Activated naive CD4-positive, alpha-beta T cell treated with anti-CD3 and anti-CD28 coated beads, Interleukin-2, amount 50 U/mL, for 72 hours (primary cell): ENCODE measurements around the gene SPATA24. TPM values are rescaled to one million over a fixed set of nuclear protein-coding genes. Genes with fewer than 3 reads are reported as not detected.
"Not testable (repeated sequence)": the region's sequence is repeated elsewhere in the genome, so short reads cannot be mapped to it uniquely, and the experiment has no call there.

Experiments used
- ATAC-seq, 2 donors: fragments of 150-1000 bp; cut with Tn5 transposase; 2 replicates each; pipeline ENCODE4 v1.10.0; 2021; ENCODE audit warnings: mild to moderate bottlenecking in 2 of 2, moderate library complexity in 2 of 2
- DNase-seq, 2 donors: peaks; one replicate each; pipeline ENCODE4 v3.0.0; 2021 to 2022; ENCODE audit warnings: low spot score in 2 of 2
- H3K27ac Mint-ChIP-seq, 2 donors: one replicate each; pipeline ENCODE4 v1.8.0; 2022; ENCODE audit warnings: mild to moderate bottlenecking in 2 of 2, mixed read lengths in 2 of 2
- H3K36me3 Mint-ChIP-seq, 2 donors: one replicate each; pipeline ENCODE4 v1.8.0; 2022; ENCODE audit warnings: mixed read lengths in 2 of 2
- H3K9me3 Mint-ChIP-seq, 2 donors: one replicate each; pipeline ENCODE4 v1.8.0; 2022; ENCODE audit warnings: mixed read lengths in 2 of 2
- total RNA-seq, 2 donors: library from RNA; stranded (reverse); gene quantifications; one replicate each; pipeline ENCODE4 v1.2.3, GENCODE V29; 2022

The SPATA24 gene
- total RNA-seq, 2 donors from 2014 or later = 6.8 to 8.9 TPM

GRCh38 chr5:139425497-139425896 is 21.6 kb upstream of the SPATA24 start:
- H3K9me3 Mint-ChIP-seq = no peaks in the 10 kb centered on the region
- no peak for DNase-seq
- H3K36me3 Mint-ChIP-seq = peaks cover 5 to 40% of the 10 kb centered on the region in 2 donors

GRCh38 chr5:139422307-139422893 is 18.5 kb upstream of the SPATA24 start:
- Mint-ChIP-seq H3K36me3 (peaks cover 13 to 38% of the 10 kb centered on the region in 2 donors), H3K9me3 (no peaks in the 10 kb centered on the region), H3K27ac (peak overlapping the region in 1 of 2 donors; percentile 35)
- ATAC-seq (peak; percentile 86 to 92), DNase-seq (peak in 1 of 2 donors; percentile 56)

More at GRCh38 chr5:139425497-139425896, 21.6 kb upstream of the SPATA24 start:
- H3K27ac Mint-ChIP-seq = no peak overlapping the region
- ATAC-seq = no peak

GRCh38 chr5:139419226-139420192 is 15.6 kb upstream of the SPATA24 start:
- no peak for ATAC-seq

GRCh38 chr5:139418793-139419192 is 14.9 kb upstream of the SPATA24 start:
- ATAC-seq = no peak
- H3K27ac Mint-ChIP-seq = no peak overlapping the region
- no peak for DNase-seq
- H3K36me3 Mint-ChIP-seq = peaks cover 13 to 48% of the 10 kb centered on the region in 2 donors
- no peaks in the 10 kb centered on the region for H3K9me3 Mint-ChIP-seq

More at GRCh38 chr5:139419226-139420192, 15.6 kb upstream of the SPATA24 start:
- Mint-ChIP-seq H3K36me3 (peaks cover 13 to 47% of the 10 kb centered on the region in 2 donors), H3K9me3 (no peaks in the 10 kb centered on the region), H3K27ac (peak overlapping the region in 1 of 2 donors; percentile 11)
- no peak for DNase-seq

GRCh38 chr5:139417214-139417613 is 13.3 kb upstream of the SPATA24 start:
- peaks cover 23 to 57% of the 10 kb centered on the region in 2 donors for H3K36me3 Mint-ChIP-seq
- DNase-seq (no peak), ATAC-seq (no peak)
- H3K27ac Mint-ChIP-seq = peak overlapping the region; percentile 79 to 97
- H3K9me3 Mint-ChIP-seq = no peaks in the 10 kb centered on the region

- H3K27ac Mint-ChIP-seq = peak overlapping the region; percentile 97 to 98
- ATAC-seq (no peak), DNase-seq (no peak)
- H3K36me3 Mint-ChIP-seq = peaks cover 23 to 58% of the 10 kb centered on the region in 2 donors
- no peaks in the 10 kb centered on the region for H3K9me3 Mint-ChIP-seq
Observed at GRCh38 chr5:139416651-139417050, 12.8 kb upstream of the SPATA24 start.

GRCh38 chr5:139415869-139416268 is 12.0 kb upstream of the SPATA24 start:
- Mint-ChIP-seq H3K36me3 (peaks cover 21 to 63% of the 10 kb centered on the region in 2 donors), H3K27ac (peak overlapping the region; percentile 97 to 98), H3K9me3 (no peaks in the 10 kb centered on the region)
- DNase-seq = no peak
- ATAC-seq = no peak

- ATAC-seq (peak; percentile 78 to 79), DNase-seq (no peak)
- no peaks in the 10 kb centered on the region for H3K9me3 Mint-ChIP-seq
- peak overlapping the region; percentile 97 to 98 for H3K27ac Mint-ChIP-seq
- peaks cover 16 to 60% of the 10 kb centered on the region in 2 donors for H3K36me3 Mint-ChIP-seq
Observed at GRCh38 chr5:139415221-139415861, 11.5 kb upstream of the SPATA24 start.

GRCh38 chr5:139414581-139415130 is 10.8 kb upstream of the SPATA24 start:
- ATAC-seq (peak; percentile 21 to 63), DNase-seq (no peak)
- H3K27ac Mint-ChIP-seq = peak overlapping the region; percentile 97 to 98
- H3K9me3 Mint-ChIP-seq = no peaks in the 10 kb centered on the region
- H3K36me3 Mint-ChIP-seq = peaks cover 16 to 59% of the 10 kb centered on the region in 2 donors

- Mint-ChIP-seq H3K36me3 (peaks cover 16 to 52% of the 10 kb centered on the region in 2 donors), H3K9me3 (no peaks in the 10 kb centered on the region), H3K27ac (peak overlapping the region; percentile 97 to 98)
- DNase-seq (no peak), ATAC-seq (peak; percentile 56 to 76)
Observed at GRCh38 chr5:139413963-139414362, 10.1 kb upstream of the SPATA24 start.

- DNase-seq (no peak), ATAC-seq (no peak)
- Mint-ChIP-seq H3K27ac (peak overlapping the region; percentile 97 to 98), H3K9me3 (no peaks in the 10 kb centered on the region), H3K36me3 (peaks cover 9 to 44% of the 10 kb centered on the region in 2 donors)
Observed at GRCh38 chr5:139413153-139413552, 9.3 kb upstream of the SPATA24 start.

- DNase-seq (peak in 1 of 2 donors; percentile 31), ATAC-seq (no peak)
- no peak overlapping the region for H3K27ac Mint-ChIP-seq
- peaks cover 9 to 31% of the 10 kb centered on the region in 2 donors for H3K36me3 Mint-ChIP-seq
- H3K9me3 Mint-ChIP-seq = no peaks in the 10 kb centered on the region
Observed at GRCh38 chr5:139410993-139411828, 7.3 kb upstream of the SPATA24 start.

- peak in 1 of 2 donors; percentile 3 for DNase-seq
- no peak overlapping the region for H3K27ac Mint-ChIP-seq
- no peak for ATAC-seq
- peaks cover 9 to 25% of the 10 kb centered on the region in 2 donors for H3K36me3 Mint-ChIP-seq
- H3K9me3 Mint-ChIP-seq = no peaks in the 10 kb centered on the region
Observed at GRCh38 chr5:139410121-139410992, 6.5 kb upstream of the SPATA24 start.

- peaks cover 9 to 25% of the 10 kb centered on the region in 2 donors for H3K36me3 Mint-ChIP-seq
- H3K9me3 Mint-ChIP-seq, ATAC-seq, H3K27ac Mint-ChIP-seq: not testable (repeated sequence)
- peak in 1 of 2 donors; percentile 9 for DNase-seq
Observed at GRCh38 chr5:139409116-139409515, 5.2 kb upstream of the SPATA24 start.

- DNase-seq (no peak), ATAC-seq (no peak)
- no peaks in the 10 kb centered on the region for H3K9me3 Mint-ChIP-seq
- peak overlapping the region in 1 of 2 donors; percentile 6 for H3K27ac Mint-ChIP-seq
- peaks cover 6 to 16% of the 10 kb centered on the region in 2 donors for H3K36me3 Mint-ChIP-seq
Observed at GRCh38 chr5:139408191-139408590, 4.3 kb upstream of the SPATA24 start.
